ENCODE data around the gene RHBG. TPM values are rescaled to one million over a fixed set of nuclear protein-coding genes. Genes with fewer than 3 reads are reported as not detected.

RHBG gene
- total RNA-seq, 1 experiment from 2014 or later, result 1.5 TPM

DNA sequence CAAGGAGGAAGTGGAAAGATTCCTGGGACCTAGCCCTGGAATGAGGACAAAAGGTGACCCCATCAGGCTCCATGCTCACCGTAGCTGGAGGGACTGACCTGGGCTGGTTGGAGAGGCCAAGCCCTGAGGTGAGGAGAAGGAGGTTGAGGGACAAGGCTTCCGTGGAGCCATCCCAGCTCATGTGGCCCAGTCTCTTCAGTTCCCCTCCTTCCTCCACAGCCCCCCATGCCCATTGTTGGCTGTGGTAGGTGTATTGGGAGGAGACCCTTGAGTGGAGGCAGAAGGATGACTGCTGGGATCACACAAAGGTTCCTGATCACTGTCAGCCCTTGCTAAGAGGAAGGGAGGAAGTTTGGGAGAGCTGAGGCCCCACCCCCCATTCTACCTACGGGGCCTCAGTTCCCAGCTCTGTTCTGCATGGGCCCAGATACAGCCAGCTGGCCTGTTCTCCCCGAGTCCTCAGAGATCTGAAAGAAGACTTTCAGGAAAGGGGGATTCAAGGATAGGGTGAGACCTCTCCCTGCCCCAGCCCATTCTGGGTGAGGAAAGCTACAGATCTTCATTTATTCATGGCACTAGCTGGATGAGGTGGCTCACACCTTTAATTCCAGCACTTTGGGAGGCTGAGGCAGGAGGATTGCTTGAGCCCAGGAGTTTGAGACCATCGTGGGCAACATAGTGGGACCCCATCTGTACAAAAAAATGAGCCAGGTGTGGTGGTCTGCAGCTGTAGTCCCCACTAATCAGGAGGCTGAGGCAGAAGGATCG lies 17.3 kb downstream of the RHBG start:
- WGBS (ENCODE audit: extremely low coverage, insufficient read length, low lambda C conversion rate), result no CpG with 5 or more reads among the region's 6 CpGs
- H4K20me1 ChIP-seq (ENCODE audit: control insufficient read depth, insufficient read depth, insufficient read length), result no peaks in the 10 kb centered on the region
- H3K36me3 Mint-ChIP-seq (ENCODE audit: insufficient read depth in 1 of 3, low read depth in 3 of 3), result no peaks in the 10 kb centered on the region; a peak in 2 of 7 replicates
- no peaks in the 10 kb centered on the region for H3K79me1 ChIP-seq (ENCODE audit: insufficient read depth, low read depth, low read length, poor library complexity, severe bottlenecking)
- no peak overlapping the region for H2BK5ac ChIP-seq (ENCODE audit: insufficient read length, low read length)
- H3K27ac ChIP-seq (ENCODE audit: insufficient read length, low read depth, low read length), result no peak overlapping the region
- H3K4me2 ChIP-seq (ENCODE audit: insufficient read depth, insufficient read length, low read length), result no peak overlapping the region
- H3K18ac ChIP-seq (ENCODE audit: insufficient read length, low read depth, low read length), result no peak overlapping the region
- H2BK15ac ChIP-seq (ENCODE audit: low read depth, low read length), result no peak overlapping the region
- H3T11ph ChIP-seq (ENCODE audit: low read length), result no peak overlapping the region
- H3K14ac ChIP-seq (ENCODE audit: insufficient read depth, low read length), result no peak overlapping the region
- no peak overlapping the region for H2AFZ ChIP-seq (ENCODE audit: low read length)
- no peaks in the 10 kb centered on the region for H3K79me2 ChIP-seq (ENCODE audit: insufficient read depth, low read length)
- no peak overlapping the region for H2AK5ac ChIP-seq (ENCODE audit: insufficient read length, low read length)
- no peak overlapping the region for H4K5ac ChIP-seq (ENCODE audit: insufficient read length, low read depth, low read length)
- H3K4ac ChIP-seq (ENCODE audit: low read depth, low read length), result no peak overlapping the region
- H3K27ac Mint-ChIP-seq, result no peak overlapping the region
- peaks cover 38 to 45% of the 10 kb centered on the region in 2 experiments for H3K4me1 Mint-ChIP-seq
- H4K91ac ChIP-seq (ENCODE audit: insufficient read length, low read depth, low read length), result no peak overlapping the region
- H3K23ac ChIP-seq (ENCODE audit: insufficient read length, low read depth, low read length), result no peak overlapping the region
- peaks cover 6% of the 10 kb centered on the region for H3K23me2 ChIP-seq (ENCODE audit: insufficient read length, low read depth, low read length, poor library complexity, severe bottlenecking)
- H4K8ac ChIP-seq (replicated peaks; ENCODE audit: insufficient read length, low read depth, low read length), result no peak overlapping the region
- no peak overlapping the region for H3K4me3 Mint-ChIP-seq
- no peaks in the 10 kb centered on the region; the same call in 1 of the 2 replicates for H3K4me1 ChIP-seq (ENCODE audit: insufficient read depth, low read length)
- H2BK12ac ChIP-seq (ENCODE audit: insufficient read length, low read depth, low read length), result no peak overlapping the region
- H2BK20ac ChIP-seq (ENCODE audit: low read depth, low read length, poor library complexity, severe bottlenecking), result no peak overlapping the region
- no peaks in the 10 kb centered on the region for H3K9me3 ChIP-seq (ENCODE audit: control insufficient read depth, low read depth, low read length)
- TF ChIP-seq, protein P1, sequence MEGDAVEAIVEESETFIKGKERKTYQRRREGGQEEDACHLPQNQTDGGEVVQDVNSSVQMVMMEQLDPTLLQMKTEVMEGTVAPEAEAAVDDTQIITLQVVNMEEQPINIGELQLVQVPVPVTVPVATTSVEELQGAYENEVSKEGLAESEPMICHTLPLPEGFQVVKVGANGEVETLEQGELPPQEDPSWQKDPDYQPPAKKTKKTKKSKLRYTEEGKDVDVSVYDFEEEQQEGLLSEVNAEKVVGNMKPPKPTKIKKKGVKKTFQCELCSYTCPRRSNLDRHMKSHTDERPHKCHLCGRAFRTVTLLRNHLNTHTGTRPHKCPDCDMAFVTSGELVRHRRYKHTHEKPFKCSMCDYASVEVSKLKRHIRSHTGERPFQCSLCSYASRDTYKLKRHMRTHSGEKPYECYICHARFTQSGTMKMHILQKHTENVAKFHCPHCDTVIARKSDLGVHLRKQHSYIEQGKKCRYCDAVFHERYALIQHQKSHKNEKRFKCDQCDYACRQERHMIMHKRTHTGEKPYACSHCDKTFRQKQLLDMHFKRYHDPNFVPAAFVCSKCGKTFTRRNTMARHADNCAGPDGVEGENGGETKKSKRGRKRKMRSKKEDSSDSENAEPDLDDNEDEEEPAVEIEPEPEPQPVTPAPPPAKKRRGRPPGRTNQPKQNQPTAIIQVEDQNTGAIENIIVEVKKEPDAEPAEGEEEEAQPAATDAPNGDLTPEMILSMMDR (conservative IDR thresholded peaks at IDR 0.05), result no peak
- peaks cover 4% of the 10 kb centered on the region; the same call in 1 of the 2 replicates for H3K27me3 ChIP-seq (ENCODE audit: insufficient read depth, low read length)
- no peak overlapping the region for H3K56ac ChIP-seq (ENCODE audit: insufficient read length, low read depth, low read length)
- peaks cover 55% of the 10 kb centered on the region for H3K27me3 Mint-ChIP-seq (ENCODE audit: low read depth)
- no peak overlapping the region for H3K9ac ChIP-seq (ENCODE audit: extremely low read depth, insufficient read length, low read length)
- H3K9me3 Mint-ChIP-seq, result no peaks in the 10 kb centered on the region
- H2BK120ac ChIP-seq (ENCODE audit: low read depth, low read length, poor library complexity, severe bottlenecking), result no peak overlapping the region
- DNase-seq, result no peak
